HEK293 (cell line): Measurements from ENCODE around the gene SLC25A44.
A peak's percentile ranks its signal among the peaks of the same experiment; 100 is the strongest.

ENCODE experiments used
- CTCF ChIA-PET: fragments of 350-600 bp; formaldehyde crosslinking; extraction: SDS; loops from one replicate; lab custom pipeline; 2021; ENCODE audit warnings: antibody characterized with exemption; lab: Yijun Ruan, JAX
- POLR2A ChIA-PET: fragments of 300-600 bp; formaldehyde crosslinking; extraction: SDS; loops from one replicate; lab custom pipeline; 2020; ENCODE audit warnings: antibody characterized with exemption, inconsistent platforms; lab: Yijun Ruan, JAX
- H3K27ac ChIP-seq: fragments of 200-500 bp; sonication (Bioruptor generic); 2 replicates; pipeline ENCODE4 v1.5.1; 2014; ENCODE audit warnings: low read depth, low read length, control low read depth, inconsistent platforms; ENCODE audit errors: extremely low read depth
- H3K36me3 ChIP-seq, 2 experiments: fragments of 200-500 bp in 1 of 2; sonication (Bioruptor generic) in 1 of 2; 1 replicate in 1 of 2; 2 replicates in 1 of 2; pipeline ENCODE4 v1.5.1; 2014 to 2017; ENCODE audit warnings: inconsistent platforms in 2 of 2, low read length in 2 of 2; ENCODE audit not compliant: control insufficient read depth in 2 of 2, insufficient read depth in 1 of 2
- H3K4me1 ChIP-seq: fragments of 200-500 bp; sonication (Bioruptor generic); 2 replicates; pipeline ENCODE4 v1.5.1; 2014; ENCODE audit warnings: mild to moderate bottlenecking, low read length, inconsistent platforms; ENCODE audit not compliant: control insufficient read depth, insufficient read depth
- H3K4me3 ChIP-seq: 2 replicates; pipeline ENCODE4 v1.5.1; 2011; ENCODE audit warnings: low read depth, mild to moderate bottlenecking, control low read depth, low read length, moderate library complexity
- H3K9me3 ChIP-seq: fragments of 200-500 bp; sonication (Bioruptor generic); 2 replicates; pipeline ENCODE4 v1.5.1; 2014; ENCODE audit warnings: low read depth, low read length, inconsistent platforms; ENCODE audit not compliant: control insufficient read depth, insufficient read depth
- BCL6B ChIP-seq: fragments of 450-650 bp; formaldehyde crosslinking; IDR thresholded peaks from 2 replicates; pipeline ENCODE4 v1.5.1; 2017; ENCODE audit warnings: missing biosample characterization, missing genetic modification characterization
- EGR2 ChIP-seq: fragments of 450-650 bp; formaldehyde crosslinking; IDR thresholded peaks from 2 replicates; pipeline ENCODE4 v1.5.1; 2016; ENCODE audit warnings: low read depth, missing biosample characterization, missing genetic modification characterization
- HOXD13 ChIP-seq: sonication (generic); formaldehyde crosslinking; IDR thresholded peaks from 2 replicates; pipeline ENCODE4 v1.8.0; 2022; ENCODE audit warnings: missing genetic modification reagents, borderline replicate concordance
- IKZF3 ChIP-seq: fragments of 450-650 bp; IDR thresholded peaks from 2 replicates; pipeline ENCODE4 v1.5.0; 2018; ENCODE audit warnings: missing biosample characterization, mild to moderate bottlenecking, missing genetic modification characterization, moderate library complexity
- PBX3 ChIP-seq: sonication (generic); formaldehyde crosslinking; IDR thresholded peaks from 2 replicates; pipeline ENCODE4 v1.8.1; 2022; ENCODE audit warnings: mild to moderate bottlenecking, moderate library complexity, missing genetic modification reagents
- SCRT2 ChIP-seq: fragments of 450-650 bp; formaldehyde crosslinking; IDR thresholded peaks from 2 replicates; pipeline ENCODE4 v1.5.1; 2016; ENCODE audit warnings: missing biosample characterization, missing genetic modification characterization
- ZBTB21 ChIP-seq: fragments of 450-650 bp; formaldehyde crosslinking; IDR thresholded peaks from 2 replicates; pipeline ENCODE4 v1.5.1; 2017; ENCODE audit warnings: missing biosample characterization, missing genetic modification characterization
- ZFHX2 ChIP-seq: fragments of 450-650 bp; formaldehyde crosslinking; conservative IDR thresholded peaks from 2 replicates; pipeline ENCODE4 v1.5.1; 2016; ENCODE audit warnings: missing biosample characterization, missing genetic modification characterization
- ZNF112 ChIP-seq: fragments of 450-650 bp; formaldehyde crosslinking; IDR thresholded peaks from 2 replicates; pipeline ENCODE4 v1.5.0; 2017; ENCODE audit warnings: missing biosample characterization, missing genetic modification characterization
- ZNF169 ChIP-seq: fragments of 450-650 bp; formaldehyde crosslinking; IDR thresholded peaks from 2 replicates; pipeline ENCODE4 v1.5.1; 2016; ENCODE audit warnings: missing biosample characterization, missing genetic modification characterization
- ZNF24 ChIP-seq: fragments of 450-650 bp; formaldehyde crosslinking; IDR thresholded peaks from 2 replicates; pipeline ENCODE4 v1.5.1; 2016; ENCODE audit warnings: missing biosample characterization, missing genetic modification characterization
- ZNF366 ChIP-seq: fragments of 450-650 bp; formaldehyde crosslinking; conservative IDR thresholded peaks from 2 replicates; pipeline ENCODE4 v1.5.1; 2016; ENCODE audit warnings: missing biosample characterization, missing genetic modification characterization
- ZNF37A ChIP-seq: fragments of 450-650 bp; IDR thresholded peaks from 2 replicates; pipeline ENCODE4 v1.5.1; 2018; ENCODE audit warnings: missing biosample characterization, missing genetic modification characterization
- ZNF473 ChIP-seq: fragments of 450-650 bp; formaldehyde crosslinking; IDR thresholded peaks from 2 replicates; pipeline ENCODE4 v1.5.1; 2017; ENCODE audit warnings: missing biosample characterization, missing genetic modification characterization
- ZNF518A ChIP-seq: fragments of 450-650 bp; formaldehyde crosslinking; conservative IDR thresholded peaks from 2 replicates; pipeline ENCODE4 v1.5.1; 2016; ENCODE audit warnings: low read depth, missing biosample characterization, missing genetic modification characterization
- ZNF561 ChIP-seq: fragments of 450-650 bp; IDR thresholded peaks from 2 replicates; pipeline ENCODE4 v1.5.1; 2018; ENCODE audit warnings: missing biosample characterization, missing genetic modification characterization, borderline replicate concordance
- ZNF624 ChIP-seq: fragments of 450-650 bp; formaldehyde crosslinking; IDR thresholded peaks from 2 replicates; pipeline ENCODE4 v1.5.1; 2017; ENCODE audit warnings: missing biosample characterization, missing genetic modification characterization
- ZNF626 ChIP-seq: fragments of 450-650 bp; sonication (Bioruptor Pico); formaldehyde crosslinking; IDR thresholded peaks from 2 replicates; pipeline ENCODE4 v1.5.1; 2018; ENCODE audit warnings: missing biosample characterization, missing genetic modification characterization, inconsistent platforms
- TF ChIP-seq, protein P1 (sequence below): fragments of 450-650 bp; formaldehyde crosslinking; IDR thresholded peaks from 2 replicates; pipeline ENCODE4 v1.5.1; 2016; ENCODE audit warnings: missing biosample characterization, missing genetic modification characterization
- TF ChIP-seq, protein P2 (sequence below): fragments of 450-650 bp; formaldehyde crosslinking; IDR thresholded peaks from 2 replicates; pipeline ENCODE4 v1.5.1; 2016; ENCODE audit warnings: missing biosample characterization, missing genetic modification characterization

SLC25A44 gene

GRCh38 chr1:156176610-156177210 lies 17.2 kb upstream of the SLC25A44 start (continued):
- no peak for TF ChIP-seq ZNF24 (tag by site-specific recombination)
- TF ChIP-seq BCL6B (tag by site-specific recombination) = no peak
- TF ChIP-seq ZNF624 (tag by site-specific recombination) = no peak
- TF ChIP-seq ZNF518A (tag by site-specific recombination) = no peak
- TF ChIP-seq PBX3 (CRISPR knock-in tag) = no peak
- TF ChIP-seq, protein P1, sequence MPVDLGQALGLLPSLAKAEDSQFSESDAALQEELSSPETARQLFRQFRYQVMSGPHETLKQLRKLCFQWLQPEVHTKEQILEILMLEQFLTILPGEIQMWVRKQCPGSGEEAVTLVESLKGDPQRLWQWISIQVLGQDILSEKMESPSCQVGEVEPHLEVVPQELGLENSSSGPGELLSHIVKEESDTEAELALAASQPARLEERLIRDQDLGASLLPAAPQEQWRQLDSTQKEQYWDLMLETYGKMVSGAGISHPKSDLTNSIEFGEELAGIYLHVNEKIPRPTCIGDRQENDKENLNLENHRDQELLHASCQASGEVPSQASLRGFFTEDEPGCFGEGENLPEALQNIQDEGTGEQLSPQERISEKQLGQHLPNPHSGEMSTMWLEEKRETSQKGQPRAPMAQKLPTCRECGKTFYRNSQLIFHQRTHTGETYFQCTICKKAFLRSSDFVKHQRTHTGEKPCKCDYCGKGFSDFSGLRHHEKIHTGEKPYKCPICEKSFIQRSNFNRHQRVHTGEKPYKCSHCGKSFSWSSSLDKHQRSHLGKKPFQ = no peak
- no peak for TF ChIP-seq ZNF169 (tag by site-specific recombination)
- no peak for TF ChIP-seq HOXD13 (CRISPR knock-in tag)
- TF ChIP-seq, protein P2, sequence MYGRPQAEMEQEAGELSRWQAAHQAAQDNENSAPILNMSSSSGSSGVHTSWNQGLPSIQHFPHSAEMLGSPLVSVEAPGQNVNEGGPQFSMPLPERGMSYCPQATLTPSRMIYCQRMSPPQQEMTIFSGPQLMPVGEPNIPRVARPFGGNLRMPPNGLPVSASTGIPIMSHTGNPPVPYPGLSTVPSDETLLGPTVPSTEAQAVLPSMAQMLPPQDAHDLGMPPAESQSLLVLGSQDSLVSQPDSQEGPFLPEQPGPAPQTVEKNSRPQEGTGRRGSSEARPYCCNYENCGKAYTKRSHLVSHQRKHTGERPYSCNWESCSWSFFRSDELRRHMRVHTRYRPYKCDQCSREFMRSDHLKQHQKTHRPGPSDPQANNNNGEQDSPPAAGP (tag by site-specific recombination) = no peak
- TF ChIP-seq, all 188 proteins: peak for 0

- Histone ChIP-seq H3K4me3 (no peak overlapping the region), H3K4me1 (no peaks in the 10 kb centered on the region), H3K27ac (no peak overlapping the region), H3K9me3 (no peaks in the 10 kb centered on the region), H3K36me3 (no peaks in the 10 kb centered on the region)
- ChIA-PET POLR2A (no interaction called here), CTCF (interaction anchor here (0.5 to 0.6 kb wide), 2 partner anchors 147 to 181 kb away, joined by 3 read pairs; no protein-coding TSS in a partner anchor)
- TF ChIP-seq EGR2 (tag by site-specific recombination) = peak; percentile 99
- peak; percentile 91 for TF ChIP-seq ZFHX2
- TF ChIP-seq ZNF37A (tag by site-specific recombination) = no peak
- no peak for TF ChIP-seq ZNF112 (tag by site-specific recombination)
- peak; percentile 23; the same call in 1 of the 2 replicates for TF ChIP-seq ZNF366 (tag by site-specific recombination)
- TF ChIP-seq IKZF3 (tag by site-specific recombination) = no peak
- no peak for TF ChIP-seq ZNF626
- TF ChIP-seq SCRT2 (tag by site-specific recombination) = 0 out of 2 replicates have a peak, but pooled peaks have one; percentile 24
- no peak for TF ChIP-seq ZNF561 (tag by site-specific recombination)
- no peak for TF ChIP-seq ZNF473 (tag by site-specific recombination)
- TF ChIP-seq ZBTB21 (tag by site-specific recombination) = no peak
Observed at GRCh38 chr1:156177919-156178654, 15.8 kb upstream of the SLC25A44 start.
